Measurements from ENCODE around the gene TNFRSF11A.

Gene TNFRSF11A

GRCh38 chr18:62336618-62337017 is 11.5 kb downstream of the TNFRSF11A start:
- Histone ChIP-seq H3K4me3 (ENCODE audit: low read length) (no peak overlapping the region), H3K36me3 (ENCODE audit: insufficient read depth, low read length) (no peaks in the 10 kb centered on the region), H3K9ac (ENCODE audit: low read depth, low read length) (no peak overlapping the region), H3K4me1 (ENCODE audit: insufficient read depth, low read length) (peaks cover 20% of the 10 kb centered on the region), H3K9me3 (ENCODE audit: insufficient read depth, low read depth, low read length) (no peaks in the 10 kb centered on the region), H3K27ac (ENCODE audit: low read depth, low read length) (no peak overlapping the region), H3K27me3 (ENCODE audit: insufficient read depth, low read length) (no peaks in the 10 kb centered on the region)
- 92% methylated on average over 5 of the region's 5 CpGs for WGBS

- Histone ChIP-seq H3K4me3 (ENCODE audit: low read length) (no peak overlapping the region), H3K9me3 (ENCODE audit: insufficient read depth, low read depth, low read length) (no peaks in the 10 kb centered on the region), H3K27me3 (ENCODE audit: insufficient read depth, low read length) (no peaks in the 10 kb centered on the region), H3K36me3 (ENCODE audit: insufficient read depth, low read length) (no peaks in the 10 kb centered on the region), H3K27ac (ENCODE audit: low read depth, low read length) (no peak overlapping the region), H3K9ac (ENCODE audit: low read depth, low read length) (no peak overlapping the region), H3K4me1 (ENCODE audit: insufficient read depth, low read length) (peaks cover 20% of the 10 kb centered on the region)
- WGBS = 88% methylated on average over 7 of the region's 7 CpGs
These were observed 12.2 kb downstream of the TNFRSF11A start for GRCh38 chr18:62337336-62337735.

GRCh38 chr18:62338446-62339105 is 13.5 kb downstream of the TNFRSF11A start:
- H3K27me3 ChIP-seq (ENCODE audit: insufficient read depth, low read length) = no peaks in the 10 kb centered on the region
- H3K4me1 ChIP-seq (ENCODE audit: insufficient read depth, low read length) = peaks cover 20% of the 10 kb centered on the region
- no peaks in the 10 kb centered on the region for H3K9me3 ChIP-seq (ENCODE audit: insufficient read depth, low read depth, low read length)
- H3K4me3 ChIP-seq (ENCODE audit: low read length) = peak overlapping the region; percentile 41
- H3K36me3 ChIP-seq (ENCODE audit: insufficient read depth, low read length) = no peaks in the 10 kb centered on the region
- no peak overlapping the region; the same call in 1 of the 2 replicates for H3K27ac ChIP-seq (ENCODE audit: low read depth, low read length)
- H3K9ac ChIP-seq (ENCODE audit: low read depth, low read length) = 0 out of 2 replicates have a peak overlapping the region, but pooled peaks have one; percentile 3
- WGBS = 43% methylated on average over 9 of the region's 10 CpGs

DNA sequence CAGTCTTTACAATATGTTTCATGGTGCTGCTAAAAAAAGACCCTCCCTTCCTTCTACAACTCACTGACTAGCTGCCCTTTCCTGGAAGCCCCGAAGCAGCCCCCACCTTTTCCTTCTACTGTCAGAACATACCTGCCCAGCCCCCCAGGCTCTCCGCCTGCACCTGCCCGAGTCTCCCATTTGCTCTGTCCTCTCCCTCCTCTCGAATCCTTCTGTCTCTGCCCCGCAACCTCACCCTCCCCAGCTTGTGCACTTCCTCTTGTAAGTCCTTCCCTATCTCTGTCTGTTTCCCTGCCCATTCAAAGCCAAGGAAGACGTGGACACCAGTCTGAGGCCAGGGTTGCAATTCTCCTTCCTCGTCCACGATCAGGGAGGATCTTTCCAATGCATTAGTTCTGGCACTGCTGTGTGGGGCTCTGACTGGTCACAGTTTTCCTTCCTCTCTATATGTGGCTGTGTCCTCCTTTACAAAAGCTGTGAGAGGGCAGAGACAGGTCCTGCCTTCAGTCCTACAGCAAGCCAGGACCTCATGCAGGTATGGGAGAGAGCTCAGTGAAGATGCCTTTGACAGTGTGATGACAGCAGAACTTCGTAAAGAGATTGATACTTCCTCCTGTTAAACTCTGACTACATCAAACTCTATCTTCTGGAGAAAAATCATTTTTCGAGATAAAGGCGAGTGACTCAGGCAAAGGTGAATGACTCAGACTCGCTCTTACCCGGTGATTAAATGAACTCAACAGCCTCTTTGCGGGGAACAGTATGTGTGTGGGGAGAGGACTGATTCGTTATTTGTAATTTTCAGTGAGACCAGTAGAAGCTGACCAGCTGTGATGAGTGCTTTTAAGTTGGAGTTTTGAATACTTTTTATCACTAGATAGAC is 14.2 kb downstream of the TNFRSF11A start:
- H3K27me3 ChIP-seq (ENCODE audit: insufficient read depth, low read length) = no peaks in the 10 kb centered on the region
- H3K4me1 ChIP-seq (ENCODE audit: insufficient read depth, low read length) = peaks cover 20% of the 10 kb centered on the region
- H3K9ac ChIP-seq (ENCODE audit: low read depth, low read length) = 0 out of 2 replicates have a peak overlapping the region, but pooled peaks have one; percentile 3
- no peak overlapping the region; the same call in 1 of the 2 replicates for H3K27ac ChIP-seq (ENCODE audit: low read depth, low read length)
- H3K4me3 ChIP-seq (ENCODE audit: low read length) = peak overlapping the region; percentile 41
- no peaks in the 10 kb centered on the region for H3K36me3 ChIP-seq (ENCODE audit: insufficient read depth, low read length)
- no peaks in the 10 kb centered on the region for H3K9me3 ChIP-seq (ENCODE audit: insufficient read depth, low read depth, low read length)
- 51% methylated on average over 15 of the region's 15 CpGs for WGBS

DNA sequence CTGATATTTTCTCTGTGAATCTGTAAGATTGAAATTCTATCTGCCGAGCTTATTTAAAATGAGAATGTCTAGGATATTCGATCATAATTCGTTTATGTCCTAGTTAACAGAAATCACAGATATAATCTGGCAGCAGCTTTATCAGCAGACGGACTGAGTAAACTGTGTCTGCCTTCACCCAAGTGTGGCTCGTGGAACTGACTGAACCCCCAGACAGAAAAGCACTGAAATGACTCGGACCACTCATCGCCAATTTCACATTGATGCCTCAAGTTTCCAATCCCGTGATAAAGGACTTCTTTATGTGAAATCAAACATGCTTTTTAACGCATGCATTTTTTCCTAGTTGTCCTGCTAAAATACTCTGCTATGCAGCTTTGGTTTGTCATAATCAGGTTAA is 15.9 kb downstream of the TNFRSF11A start:
- H3K4me1 ChIP-seq (ENCODE audit: insufficient read depth, low read length) = peaks cover 20% of the 10 kb centered on the region
- H3K27ac ChIP-seq (ENCODE audit: low read depth, low read length) = no peak overlapping the region
- H3K27me3 ChIP-seq (ENCODE audit: insufficient read depth, low read length) = no peaks in the 10 kb centered on the region
- no peaks in the 10 kb centered on the region for H3K36me3 ChIP-seq (ENCODE audit: insufficient read depth, low read length)
- no peaks in the 10 kb centered on the region for H3K9me3 ChIP-seq (ENCODE audit: insufficient read depth, low read depth, low read length)
- WGBS = 94% methylated on average over 9 of the region's 9 CpGs
- H3K9ac ChIP-seq (ENCODE audit: low read depth, low read length) = no peak overlapping the region
- no peak overlapping the region for H3K4me3 ChIP-seq (ENCODE audit: low read length)

DNA sequence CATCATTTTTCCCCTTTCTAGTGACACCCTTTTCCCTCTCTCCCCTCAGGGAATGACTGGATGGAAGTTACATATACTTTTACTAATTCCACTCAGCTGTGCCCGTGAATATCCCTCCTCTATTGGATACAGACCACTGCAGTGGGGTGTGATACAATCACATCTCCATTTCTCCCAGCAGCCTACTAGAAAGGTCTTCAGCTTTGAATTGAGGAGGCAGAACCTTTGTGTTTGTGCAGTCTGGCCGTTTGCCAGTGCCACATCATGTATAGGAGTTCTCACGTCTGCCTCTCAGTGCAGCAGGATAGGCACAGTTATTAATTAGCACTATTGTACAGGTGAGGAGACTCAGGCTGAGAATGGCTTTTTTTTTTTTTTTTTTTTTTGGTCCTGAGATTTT is 16.4 kb downstream of the TNFRSF11A start:
- Histone ChIP-seq H3K27me3 (ENCODE audit: insufficient read depth, low read length) (no peaks in the 10 kb centered on the region), H3K4me1 (ENCODE audit: insufficient read depth, low read length) (peaks cover 24% of the 10 kb centered on the region), H3K9ac (ENCODE audit: low read depth, low read length) (no peak overlapping the region), H3K36me3 (ENCODE audit: insufficient read depth, low read length) (no peaks in the 10 kb centered on the region), H3K27ac (ENCODE audit: low read depth, low read length) (no peak overlapping the region), H3K4me3 (ENCODE audit: low read length) (no peak overlapping the region), H3K9me3 (ENCODE audit: insufficient read depth, low read depth, low read length) (no peaks in the 10 kb centered on the region)
- WGBS = 84% methylated on average over 3 of the region's 3 CpGs

DNA sequence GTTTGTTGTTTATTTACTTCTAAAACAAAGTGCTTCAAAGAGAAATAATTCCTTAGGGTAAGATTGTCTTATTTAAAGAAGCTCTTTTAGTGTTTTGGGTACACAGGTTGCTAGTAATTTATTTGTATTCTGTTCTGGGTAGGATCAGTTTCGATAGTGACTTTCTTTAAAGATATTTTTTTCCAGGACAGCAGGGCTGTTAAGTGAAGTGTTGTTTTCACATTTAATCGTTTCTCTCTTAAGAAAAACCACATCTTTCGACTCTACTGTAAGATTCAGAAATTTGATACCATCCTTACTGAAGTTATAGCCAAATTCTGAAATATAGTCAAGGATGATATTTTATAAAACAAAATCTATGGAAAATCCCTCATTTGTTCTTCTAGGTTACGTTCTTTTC is 17.8 kb downstream of the TNFRSF11A start:
- H3K4me1 ChIP-seq (ENCODE audit: insufficient read depth, low read length) = peaks cover 30% of the 10 kb centered on the region
- WGBS = 98% methylated on average over 4 of the region's 4 CpGs
- no peaks in the 10 kb centered on the region for H3K36me3 ChIP-seq (ENCODE audit: insufficient read depth, low read length)
- H3K9ac ChIP-seq (ENCODE audit: low read depth, low read length) = no peak overlapping the region
- H3K27ac ChIP-seq (ENCODE audit: low read depth, low read length) = no peak overlapping the region
- H3K4me3 ChIP-seq (ENCODE audit: low read length) = no peak overlapping the region
- no peaks in the 10 kb centered on the region for H3K9me3 ChIP-seq (ENCODE audit: insufficient read depth, low read depth, low read length)
- no peaks in the 10 kb centered on the region for H3K27me3 ChIP-seq (ENCODE audit: insufficient read depth, low read length)

GRCh38 chr18:62343316-62343715 is 18.2 kb downstream of the TNFRSF11A start:
- Histone ChIP-seq H3K27me3 (ENCODE audit: insufficient read depth, low read length) (no peaks in the 10 kb centered on the region), H3K9ac (ENCODE audit: low read depth, low read length) (no peak overlapping the region), H3K36me3 (ENCODE audit: insufficient read depth, low read length) (no peaks in the 10 kb centered on the region), H3K27ac (ENCODE audit: low read depth, low read length) (no peak overlapping the region), H3K4me3 (ENCODE audit: low read length) (no peak overlapping the region), H3K9me3 (ENCODE audit: insufficient read depth, low read depth, low read length) (no peaks in the 10 kb centered on the region), H3K4me1 (ENCODE audit: insufficient read depth, low read length) (peaks cover 30% of the 10 kb centered on the region)
- 95% methylated on average over 8 of the region's 8 CpGs for WGBS

- Histone ChIP-seq H3K27me3 (ENCODE audit: insufficient read depth, low read length) (no peaks in the 10 kb centered on the region), H3K27ac (ENCODE audit: low read depth, low read length) (no peak overlapping the region), H3K9me3 (ENCODE audit: insufficient read depth, low read depth, low read length) (no peaks in the 10 kb centered on the region), H3K4me1 (ENCODE audit: insufficient read depth, low read length) (peaks cover 14% of the 10 kb centered on the region), H3K9ac (ENCODE audit: low read depth, low read length) (no peak overlapping the region), H3K36me3 (ENCODE audit: insufficient read depth, low read length) (no peaks in the 10 kb centered on the region), H3K4me3 (ENCODE audit: low read length) (no peak overlapping the region)
- WGBS = 88% methylated on average over 2 of the region's 2 CpGs
These were observed 20.8 kb downstream of the TNFRSF11A start for GRCh38 chr18:62345909-62346308.

- H3K36me3 ChIP-seq (ENCODE audit: insufficient read depth, low read length) = no peaks in the 10 kb centered on the region
- whole genome bisulfite sequencing = 37% methylated on average over 7 of the region's 7 CpGs
- H3K4me3 ChIP-seq (ENCODE audit: low read length) = no peak overlapping the region
- H3K9me3 ChIP-seq (ENCODE audit: insufficient read depth, low read depth, low read length) = no peaks in the 10 kb centered on the region
- peak overlapping the region; percentile 31; the same call in 1 of the 2 replicates for H3K27ac ChIP-seq (ENCODE audit: low read depth, low read length)
- H3K4me1 ChIP-seq (ENCODE audit: insufficient read depth, low read length) = peaks cover 14% of the 10 kb centered on the region
- no peaks in the 10 kb centered on the region for H3K27me3 ChIP-seq (ENCODE audit: insufficient read depth, low read length)
- H3K9ac ChIP-seq (ENCODE audit: low read depth, low read length) = no peak overlapping the region
These were observed 21.4 kb downstream of the TNFRSF11A start for GRCh38 chr18:62346333-62347088.

GRCh38 chr18:62347089-62347506 is 22.0 kb downstream of the TNFRSF11A start:
- H3K36me3 ChIP-seq (ENCODE audit: insufficient read depth, low read length) = no peaks in the 10 kb centered on the region
- H3K27ac ChIP-seq (ENCODE audit: low read depth, low read length) = peak overlapping the region; percentile 42; the same call in 1 of the 2 replicates
- no peak overlapping the region for H3K9ac ChIP-seq (ENCODE audit: low read depth, low read length)
- H3K9me3 ChIP-seq (ENCODE audit: insufficient read depth, low read depth, low read length) = no peaks in the 10 kb centered on the region
- no peaks in the 10 kb centered on the region for H3K27me3 ChIP-seq (ENCODE audit: insufficient read depth, low read length)
- H3K4me3 ChIP-seq (ENCODE audit: low read length) = no peak overlapping the region
- H3K4me1 ChIP-seq (ENCODE audit: insufficient read depth, low read length) = peaks cover 14% of the 10 kb centered on the region
- WGBS = 33% methylated on average over 6 of the region's 6 CpGs

All from HUES64 (cell line).